NCI-H1105 treated with DMSO at 0.1 percent for 48 hours (cell line): Measurements from ENCODE around the gene VILL.

Experiments
- DNase-seq: peaks from one replicate; lab custom pipeline; 2025; lab: John Stamatoyannopoulos, UW

VILL gene

GRCh38 chr3:38000965-38001455 is 10.4 kb downstream of the VILL start:
- no peak for DNase-seq

- DNase-seq, result no peak
These were observed 11.0 kb downstream of the VILL start for GRCh38 chr3:38001456-38002081.

- DNase-seq, result no peak
These were observed 11.8 kb downstream of the VILL start for GRCh38 chr3:38002291-38002876.

- DNase-seq, result no peak
These were observed 12.4 kb downstream of the VILL start for GRCh38 chr3:38002940-38003339.

- peak; percentile 4 for DNase-seq
These were observed 12.8 kb downstream of the VILL start for GRCh38 chr3:38003371-38003816.

- no peak for DNase-seq
These were observed 13.3 kb downstream of the VILL start for GRCh38 chr3:38003817-38004414.

- peak; percentile 29 for DNase-seq
These were observed 14.0 kb downstream of the VILL start for GRCh38 chr3:38004415-38005075.

- no peak for DNase-seq
These were observed 14.8 kb downstream of the VILL start for GRCh38 chr3:38005076-38006020.

- no peak for DNase-seq
These were observed 15.4 kb downstream of the VILL start for GRCh38 chr3:38006031-38006430.

GRCh38 chr3:38006445-38006995 is 15.9 kb downstream of the VILL start:
- no peak for DNase-seq

GRCh38 chr3:38007754-38008090 is 17.1 kb downstream of the VILL start:
- no peak for DNase-seq

- no peak for DNase-seq
These were observed 17.7 kb downstream of the VILL start for GRCh38 chr3:38008191-38008701.

GRCh38 chr3:38008971-38009580 is 18.5 kb downstream of the VILL start:
- DNase-seq, result no peak

- no peak for DNase-seq
These were observed 19.4 kb downstream of the VILL start for GRCh38 chr3:38009807-38010591.

- no peak for DNase-seq
These were observed 20.5 kb downstream of the VILL start for GRCh38 chr3:38011111-38011510.

GRCh38 chr3:38015485-38015884 is 24.9 kb downstream of the VILL start:
- DNase-seq, result no peak

- DNase-seq, result no peak
These were observed 25.4 kb downstream of the VILL start for GRCh38 chr3:38015984-38016383.

GRCh38 chr3:38016410-38016809 is 25.8 kb downstream of the VILL start:
- DNase-seq, result no peak

GRCh38 chr3:38016847-38017444 is 26.4 kb downstream of the VILL start:
- DNase-seq, result no peak
